HepG2 (cell line): ENCODE results near the gene RNF114. TPM values are rescaled to one million over a fixed set of nuclear protein-coding genes. Genes with fewer than 3 reads are reported as not detected.

ENCODE experiments used
- HNRNPH1 ChIP-seq: fragments of 200-400 bp; formaldehyde crosslinking; optimal IDR thresholded peaks from 2 replicates; pipeline ENCODE3; 2017; ENCODE audit warnings: mild to moderate bottlenecking, low read depth, low read length
- PITX1 ChIP-seq: sonication (generic); formaldehyde crosslinking; IDR thresholded peaks from 2 replicates; pipeline ENCODE4 v1.5.1; 2020; ENCODE audit warnings: mild to moderate bottlenecking, missing genetic modification reagents
- PRDM15 ChIP-seq: sonication (generic); formaldehyde crosslinking; IDR thresholded peaks from 2 replicates; pipeline ENCODE4 v1.4.0; 2020; ENCODE audit warnings: missing genetic modification reagents
- RELA ChIP-seq: sonication (generic); formaldehyde crosslinking; IDR thresholded peaks from 2 replicates; pipeline ENCODE4 v1.4.0; 2020; ENCODE audit warnings: missing genetic modification reagents
- ZFP36 ChIP-seq: fragments of 150-350 bp; IDR thresholded peaks from 2 replicates; pipeline ENCODE4 v1.6.1; 2018; ENCODE audit warnings: borderline replicate concordance, low read length, low read depth; ENCODE audit not compliant: partially characterized antibody
- ZNF431 ChIP-seq: sonication (generic); formaldehyde crosslinking; IDR thresholded peaks from 2 replicates; pipeline ENCODE4 v1.9.0; 2022; ENCODE audit warnings: missing genetic modification reagents, low read depth, mild to moderate bottlenecking, borderline replicate concordance
- ZNF766 ChIP-seq: sonication (generic); formaldehyde crosslinking; IDR thresholded peaks from 2 replicates; pipeline ENCODE4 v1.5.0; 2020; ENCODE audit warnings: missing genetic modification reagents, borderline replicate concordance
- ZSCAN21 ChIP-seq: sonication (generic); formaldehyde crosslinking; IDR thresholded peaks from 2 replicates; pipeline ENCODE4 v1.8.0; 2022; ENCODE audit warnings: mild to moderate bottlenecking, missing genetic modification reagents, moderate library complexity, borderline replicate concordance
- polyA plus RNA-seq, 8 experiments: library from polyadenylated mRNA; depleted of rRNA in 3 of 8; stranded (reverse) in 7 of 8; unstranded in 1 of 8; fragments of >200 nt; fragmentation: Illumina TruSeq in 4 of 8; extraction: Trizol in 4 of 8; gene quantifications; 2 replicates each; pipeline versions ENCODE4 v1.2.1 to v1.2.3, GENCODE V29; 2011 to 2016; ENCODE audit warnings: low read depth in 4 of 8, missing spikeins in 1 of 8, mixed read lengths in 1 of 8; ENCODE audit not compliant: insufficient read depth in 1 of 8
- total RNA-seq, 5 experiments: library from RNA; depleted of rRNA; stranded (reverse); fragments of >200 nt; fragmentation: Illumina TruSeq; extraction: Trizol; gene quantifications; 2 replicates each; pipeline ENCODE4 v1.2.3, GENCODE V29; 2016; ENCODE audit warnings: low read depth in 1 of 5
- TF ChIP-seq, protein P1 (sequence below): sonication (generic); formaldehyde crosslinking; IDR thresholded peaks from 2 replicates; pipeline ENCODE4 v1.4.0; 2020; ENCODE audit warnings: missing genetic modification reagents; ENCODE audit errors: not compliant biosample characterization
- TF ChIP-seq, protein P2 (sequence below): sonication (generic); formaldehyde crosslinking; IDR thresholded peaks from 2 replicates; pipeline ENCODE4 v1.8.1; 2023; ENCODE audit warnings: mild to moderate bottlenecking, missing genetic modification reagents
- TF ChIP-seq, protein P3 (sequence below): sonication (generic); formaldehyde crosslinking; IDR thresholded peaks from 2 replicates; pipeline ENCODE4 v1.5.1; 2020; ENCODE audit warnings: mild to moderate bottlenecking, missing genetic modification reagents, borderline replicate concordance
- TF ChIP-seq, protein P4 (sequence below): sonication (generic); formaldehyde crosslinking; IDR thresholded peaks from 2 replicates; pipeline ENCODE4 v1.5.0; 2020; ENCODE audit warnings: mild to moderate bottlenecking, missing genetic modification reagents, borderline replicate concordance

The RNF114 gene
- total and polyA plus RNA-seq, 2 of the 13 experiments (the other 11 are each of a cell fraction or from before 2014, with no cell fraction given): 119 to 126 TPM

- peak; percentile 93 for TF ChIP-seq ZNF431 (CRISPR knock-in tag)
- no peak for TF ChIP-seq HNRNPH1
- TF ChIP-seq, protein P1, sequence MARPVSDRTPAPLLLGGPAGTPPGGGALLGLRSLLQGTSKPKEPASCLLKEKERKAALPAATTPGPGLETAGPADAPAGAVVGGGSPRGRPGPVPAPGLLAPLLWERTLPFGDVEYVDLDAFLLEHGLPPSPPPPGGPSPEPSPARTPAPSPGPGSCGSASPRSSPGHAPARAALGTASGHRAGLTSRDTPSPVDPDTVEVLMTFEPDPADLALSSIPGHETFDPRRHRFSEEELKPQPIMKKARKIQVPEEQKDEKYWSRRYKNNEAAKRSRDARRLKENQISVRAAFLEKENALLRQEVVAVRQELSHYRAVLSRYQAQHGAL: no peak
- TF ChIP-seq, protein P2, sequence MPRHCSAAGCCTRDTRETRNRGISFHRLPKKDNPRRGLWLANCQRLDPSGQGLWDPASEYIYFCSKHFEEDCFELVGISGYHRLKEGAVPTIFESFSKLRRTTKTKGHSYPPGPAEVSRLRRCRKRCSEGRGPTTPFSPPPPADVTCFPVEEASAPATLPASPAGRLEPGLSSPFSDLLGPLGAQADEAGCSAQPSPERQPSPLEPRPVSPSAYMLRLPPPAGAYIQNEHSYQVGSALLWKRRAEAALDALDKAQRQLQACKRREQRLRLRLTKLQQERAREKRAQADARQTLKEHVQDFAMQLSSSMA: no peak
- TF ChIP-seq, protein P3, sequence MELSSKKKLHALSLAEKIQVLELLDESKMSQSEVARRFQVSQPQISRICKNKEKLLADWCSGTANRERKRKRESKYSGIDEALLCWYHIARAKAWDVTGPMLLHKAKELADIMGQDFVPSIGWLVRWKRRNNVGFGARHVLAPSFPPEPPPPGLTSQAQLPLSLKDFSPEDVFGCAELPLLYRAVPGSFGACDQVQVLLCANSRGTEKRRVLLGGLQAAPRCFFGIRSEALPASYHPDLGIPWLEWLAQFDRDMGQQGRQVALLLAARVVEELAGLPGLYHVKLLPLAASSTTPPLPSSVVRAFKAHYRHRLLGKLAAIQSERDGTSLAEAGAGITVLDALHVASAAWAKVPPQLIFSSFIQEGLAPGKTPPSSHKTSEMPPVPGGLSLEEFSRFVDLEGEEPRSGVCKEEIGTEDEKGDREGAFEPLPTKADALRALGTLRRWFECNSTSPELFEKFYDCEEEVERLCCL (CRISPR knock-in tag): no peak
- TF ChIP-seq, protein P4, sequence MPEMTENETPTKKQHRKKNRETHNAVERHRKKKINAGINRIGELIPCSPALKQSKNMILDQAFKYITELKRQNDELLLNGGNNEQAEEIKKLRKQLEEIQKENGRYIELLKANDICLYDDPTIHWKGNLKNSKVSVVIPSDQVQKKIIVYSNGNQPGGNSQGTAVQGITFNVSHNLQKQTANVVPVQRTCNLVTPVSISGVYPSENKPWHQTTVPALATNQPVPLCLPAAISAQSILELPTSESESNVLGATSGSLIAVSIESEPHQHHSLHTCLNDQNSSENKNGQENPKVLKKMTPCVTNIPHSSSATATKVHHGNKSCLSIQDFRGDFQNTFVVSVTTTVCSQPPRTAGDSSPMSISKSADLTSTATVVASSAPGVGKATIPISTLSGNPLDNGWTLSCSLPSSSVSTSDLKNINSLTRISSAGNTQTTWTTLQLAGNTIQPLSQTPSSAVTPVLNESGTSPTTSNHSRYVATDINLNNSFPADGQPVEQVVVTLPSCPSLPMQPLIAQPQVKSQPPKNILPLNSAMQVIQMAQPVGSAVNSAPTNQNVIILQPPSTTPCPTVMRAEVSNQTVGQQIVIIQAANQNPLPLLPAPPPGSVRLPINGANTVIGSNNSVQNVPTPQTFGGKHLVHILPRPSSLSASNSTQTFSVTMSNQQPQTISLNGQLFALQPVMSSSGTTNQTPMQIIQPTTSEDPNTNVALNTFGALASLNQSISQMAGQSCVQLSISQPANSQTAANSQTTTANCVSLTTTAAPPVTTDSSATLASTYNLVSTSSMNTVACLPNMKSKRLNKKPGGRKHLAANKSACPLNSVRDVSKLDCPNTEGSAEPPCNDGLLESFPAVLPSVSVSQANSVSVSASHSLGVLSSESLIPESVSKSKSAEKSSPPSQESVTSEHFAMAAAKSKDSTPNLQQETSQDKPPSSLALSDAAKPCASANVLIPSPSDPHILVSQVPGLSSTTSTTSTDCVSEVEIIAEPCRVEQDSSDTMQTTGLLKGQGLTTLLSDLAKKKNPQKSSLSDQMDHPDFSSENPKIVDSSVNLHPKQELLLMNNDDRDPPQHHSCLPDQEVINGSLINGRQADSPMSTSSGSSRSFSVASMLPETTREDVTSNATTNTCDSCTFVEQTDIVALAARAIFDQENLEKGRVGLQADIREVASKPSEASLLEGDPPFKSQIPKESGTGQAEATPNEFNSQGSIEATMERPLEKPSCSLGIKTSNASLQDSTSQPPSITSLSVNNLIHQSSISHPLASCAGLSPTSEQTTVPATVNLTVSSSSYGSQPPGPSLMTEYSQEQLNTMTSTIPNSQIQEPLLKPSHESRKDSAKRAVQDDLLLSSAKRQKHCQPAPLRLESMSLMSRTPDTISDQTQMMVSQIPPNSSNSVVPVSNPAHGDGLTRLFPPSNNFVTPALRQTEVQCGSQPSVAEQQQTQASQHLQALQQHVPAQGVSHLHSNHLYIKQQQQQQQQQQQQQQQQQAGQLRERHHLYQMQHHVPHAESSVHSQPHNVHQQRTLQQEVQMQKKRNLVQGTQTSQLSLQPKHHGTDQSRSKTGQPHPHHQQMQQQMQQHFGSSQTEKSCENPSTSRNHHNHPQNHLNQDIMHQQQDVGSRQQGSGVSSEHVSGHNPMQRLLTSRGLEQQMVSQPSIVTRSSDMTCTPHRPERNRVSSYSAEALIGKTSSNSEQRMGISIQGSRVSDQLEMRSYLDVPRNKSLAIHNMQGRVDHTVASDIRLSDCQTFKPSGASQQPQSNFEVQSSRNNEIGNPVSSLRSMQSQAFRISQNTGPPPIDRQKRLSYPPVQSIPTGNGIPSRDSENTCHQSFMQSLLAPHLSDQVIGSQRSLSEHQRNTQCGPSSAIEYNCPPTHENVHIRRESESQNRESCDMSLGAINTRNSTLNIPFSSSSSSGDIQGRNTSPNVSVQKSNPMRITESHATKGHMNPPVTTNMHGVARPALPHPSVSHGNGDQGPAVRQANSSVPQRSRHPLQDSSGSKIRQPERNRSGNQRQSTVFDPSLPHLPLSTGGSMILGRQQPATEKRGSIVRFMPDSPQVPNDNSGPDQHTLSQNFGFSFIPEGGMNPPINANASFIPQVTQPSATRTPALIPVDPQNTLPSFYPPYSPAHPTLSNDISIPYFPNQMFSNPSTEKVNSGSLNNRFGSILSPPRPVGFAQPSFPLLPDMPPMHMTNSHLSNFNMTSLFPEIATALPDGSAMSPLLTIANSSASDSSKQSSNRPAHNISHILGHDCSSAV (CRISPR knock-in tag): no peak
- TF ChIP-seq ZSCAN21 (CRISPR knock-in tag): peak; percentile 93; the same call in 1 of the 2 replicates
- TF ChIP-seq ZNF766 (CRISPR knock-in tag): no peak
- no peak for TF ChIP-seq ZFP36
- TF ChIP-seq PRDM15 (CRISPR knock-in tag): peak; percentile 59; the same call in 1 of the 2 replicates
- peak; percentile 16; the same call in 1 of the 2 replicates for TF ChIP-seq RELA (CRISPR knock-in tag)
- peak; percentile 98 for TF ChIP-seq PITX1 (CRISPR knock-in tag)
Observed at GRCh38 chr20:49916146-49917002, 19.8 kb upstream of the RNF114 start (continued).
